ENCODE data around the gene NPR2.

The NPR2 gene

GRCh38 chr9:35798658-35799374, 7.4 kb downstream of the NPR2 start:
- in situ Hi-C loops (cut with MboI; ENCODE audit: low sequenced_read_pairs) = no loop called here

GRCh38 chr9:35800530-35800929, 9.1 kb downstream of the NPR2 start:
- in situ Hi-C loops (cut with MboI; ENCODE audit: low sequenced_read_pairs) = no loop called here

GRCh38 chr9:35801328-35802128, 10.1 kb downstream of the NPR2 start:
- in situ Hi-C loops (cut with MboI; ENCODE audit: low sequenced_read_pairs) = no loop called here

- in situ Hi-C loops (cut with MboI; ENCODE audit: low sequenced_read_pairs) = no loop called here
Observed at GRCh38 chr9:35806101-35806500, 14.7 kb downstream of the NPR2 start.

GRCh38 chr9:35808433-35808832, 17.0 kb downstream of the NPR2 start:
- in situ Hi-C loops (cut with MboI; ENCODE audit: low sequenced_read_pairs) = no loop called here

GRCh38 chr9:35810122-35810521, 18.7 kb downstream of the NPR2 start:
- in situ Hi-C loops (cut with MboI; ENCODE audit: low sequenced_read_pairs) = no loop called here

GRCh38 chr9:35811381-35812024, 20.1 kb downstream of the NPR2 start:
- in situ Hi-C loops (cut with MboI; ENCODE audit: low sequenced_read_pairs) = no loop called here

- in situ Hi-C loops (cut with MboI; ENCODE audit: low sequenced_read_pairs) = no loop called here
Observed at GRCh38 chr9:35812025-35812602, 20.7 kb downstream of the NPR2 start, which contains the start of gene SPAG8. SPAG8 (minus strand) TSS chr9:35812262; CDS start chr9:35812147, 115 bp downstream.

- in situ Hi-C loops (cut with MboI; ENCODE audit: low sequenced_read_pairs) = no loop called here
Observed at GRCh38 chr9:35813434-35814105, 22.2 kb downstream of the NPR2 start.

- in situ Hi-C loops (cut with MboI; ENCODE audit: low sequenced_read_pairs) = no loop called here
Observed at GRCh38 chr9:35814106-35814840, 22.9 kb downstream of the NPR2 start.

- in situ Hi-C loops (cut with MboI; ENCODE audit: low sequenced_read_pairs) = no loop called here
Observed at GRCh38 chr9:35814841-35815543, 23.6 kb downstream of the NPR2 start, which contains the start of gene HINT2. HINT2 (minus strand) TSS chr9:35815042; CDS start chr9:35814979, 63 bp downstream.

- in situ Hi-C loops (cut with MboI; ENCODE audit: low sequenced_read_pairs) = no loop called here
Observed at GRCh38 chr9:35816708-35817107, 25.3 kb downstream of the NPR2 start.

GRCh38 chr9:35818341-35818740, 26.9 kb downstream of the NPR2 start:
- in situ Hi-C loops (cut with MboI; ENCODE audit: low sequenced_read_pairs) = no loop called here

- in situ Hi-C loops (cut with MboI; ENCODE audit: low sequenced_read_pairs) = no loop called here
Observed at GRCh38 chr9:35820076-35820475, 28.7 kb downstream of the NPR2 start.

- in situ Hi-C loops (cut with MboI; ENCODE audit: low sequenced_read_pairs) = no loop called here
Observed at GRCh38 chr9:35822926-35823325, 31.5 kb downstream of the NPR2 start.

- in situ Hi-C loops (cut with MboI; ENCODE audit: low sequenced_read_pairs) = no loop called here
Observed at GRCh38 chr9:35826071-35826701, 34.8 kb downstream of the NPR2 start.

GRCh38 chr9:35827486-35827885, 36.1 kb downstream of the NPR2 start:
- in situ Hi-C loops (cut with MboI; ENCODE audit: low sequenced_read_pairs) = no loop called here

GRCh38 chr9:35828716-35829083, 37.3 kb downstream of the NPR2 start, which contains the start of gene FAM221B:
FAM221B (minus strand) TSS chr9:35828732; CDS start chr9:35826161, 2,571 bp downstream.
- in situ Hi-C loops (cut with MboI; ENCODE audit: low sequenced_read_pairs) = no loop called here

All from HL-60/S4 treated with retinoic acid at 250 ng/mL for 4 days and 3 days (cell line).